Umbilical cord (tissue), 2 donors: ENCODE results near the gene KCNT2. TPM values are rescaled to one million over a fixed set of nuclear protein-coding genes. Genes with fewer than 3 reads are reported as not detected.

Source experiments
- DNase-seq: peaks from one replicate; pipeline ENCODE4 v3.0.0-alpha.2; 2015; ENCODE audit warnings: low spot score
- total RNA-seq: library from RNA; depleted of rRNA; stranded (reverse); fragments of >200 nt; gene quantifications from one replicate; pipeline ENCODE4 v1.2.3, GENCODE V29; 2014; ENCODE audit warnings: low replicate concordance; ENCODE audit not compliant: insufficient read depth

The KCNT2 gene
- total RNA-seq, 1 donor from 2014 or later, result 3.4 TPM

GRCh38 chr1:196207612-196208217 lies 400.5 kb downstream of the KCNT2 start:
- no peak for DNase-seq

- no peak for DNase-seq
Measured at GRCh38 chr1:196205882-196206281, 402.4 kb downstream of the KCNT2 start.

GRCh38 chr1:196196486-196196885 lies 411.8 kb downstream of the KCNT2 start:
- DNase-seq, result no peak

GRCh38 chr1:196193896-196194559 lies 414.2 kb downstream of the KCNT2 start:
- DNase-seq, result no peak

- no peak for DNase-seq
Measured at GRCh38 chr1:196183941-196184340, 424.3 kb downstream of the KCNT2 start.

GRCh38 chr1:196181594-196181878 lies 426.7 kb downstream of the KCNT2 start:
- no peak for DNase-seq

- DNase-seq, result peak; percentile 27
Measured at GRCh38 chr1:196180847-196181593, 427.2 kb downstream of the KCNT2 start.

GRCh38 chr1:196178083-196178635 lies 430.1 kb downstream of the KCNT2 start:
- no peak for DNase-seq

Other genes with a start within 250 kb of the KCNT2 start
- gene CFH, start 43.6 kb upstream of the KCNT2 start, total RNA-seq, result 60.4 TPM
- 22.6 TPM for gene CFHR3, start 166.4 kb upstream of the KCNT2 start, total RNA-seq
- gene CFHR1, start 211.3 kb upstream of the KCNT2 start, total RNA-seq, result 5.5 TPM